GM12874 (cell line): Measurements from ENCODE around the gene PLA2G4E.
A peak's percentile ranks its signal among the peaks of the same experiment; 100 is the strongest.

Experiments
- CTCF ChIP-seq: IDR thresholded peaks from 2 replicates; pipeline ENCODE4 v1.5.1; 2011; ENCODE audit warnings: low read depth, mild to moderate bottlenecking, control low read depth, low read length, moderate library complexity; ENCODE audit not compliant: insufficient read depth

The PLA2G4E gene

GRCh38 chr15:41990243-41990605 lies 30.6 kb downstream of the PLA2G4E start:
- no peak for TF ChIP-seq CTCF

GRCh38 chr15:41989573-41990242 lies 31.1 kb downstream of the PLA2G4E start:
- peak; percentile 99 for TF ChIP-seq CTCF

- TF ChIP-seq CTCF: no peak
Observed at GRCh38 chr15:41988896-41989572, 31.8 kb downstream of the PLA2G4E start.

- TF ChIP-seq CTCF: no peak
Observed at GRCh38 chr15:41987925-41988275, 32.9 kb downstream of the PLA2G4E start.

GRCh38 chr15:41987246-41987924 lies 33.5 kb downstream of the PLA2G4E start:
- no peak for TF ChIP-seq CTCF

GRCh38 chr15:41985236-41986160 lies 35.3 kb downstream of the PLA2G4E start:
- no peak for TF ChIP-seq CTCF

- TF ChIP-seq CTCF: no peak
Observed at GRCh38 chr15:41984622-41985021, 36.2 kb downstream of the PLA2G4E start.
